Measurements from ENCODE around the gene NLGN1.

DNA sequence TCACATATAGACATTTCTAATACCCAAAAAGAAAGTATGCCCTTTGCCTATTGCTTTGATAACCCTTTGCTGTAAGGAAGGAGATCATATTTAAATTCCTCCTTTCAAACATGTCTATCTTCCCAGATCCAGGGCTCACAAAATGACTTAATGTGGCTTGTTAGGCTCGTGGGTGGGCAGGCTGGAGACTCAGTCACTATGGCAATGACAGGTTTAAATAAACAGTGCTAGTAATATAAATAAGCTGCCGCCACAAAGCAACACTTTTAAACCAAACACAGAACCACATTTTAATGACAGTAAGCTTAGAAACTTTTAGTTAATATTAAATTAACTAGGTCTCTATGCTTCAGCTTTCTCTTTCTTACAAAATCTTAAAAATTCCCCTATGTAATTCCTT lies 845.6 kb downstream of the NLGN1 start:
- TF ChIP-seq POLR2A (IDR thresholded peaks at IDR 0.05) = no peak
- TF ChIP-seq, protein P1, sequence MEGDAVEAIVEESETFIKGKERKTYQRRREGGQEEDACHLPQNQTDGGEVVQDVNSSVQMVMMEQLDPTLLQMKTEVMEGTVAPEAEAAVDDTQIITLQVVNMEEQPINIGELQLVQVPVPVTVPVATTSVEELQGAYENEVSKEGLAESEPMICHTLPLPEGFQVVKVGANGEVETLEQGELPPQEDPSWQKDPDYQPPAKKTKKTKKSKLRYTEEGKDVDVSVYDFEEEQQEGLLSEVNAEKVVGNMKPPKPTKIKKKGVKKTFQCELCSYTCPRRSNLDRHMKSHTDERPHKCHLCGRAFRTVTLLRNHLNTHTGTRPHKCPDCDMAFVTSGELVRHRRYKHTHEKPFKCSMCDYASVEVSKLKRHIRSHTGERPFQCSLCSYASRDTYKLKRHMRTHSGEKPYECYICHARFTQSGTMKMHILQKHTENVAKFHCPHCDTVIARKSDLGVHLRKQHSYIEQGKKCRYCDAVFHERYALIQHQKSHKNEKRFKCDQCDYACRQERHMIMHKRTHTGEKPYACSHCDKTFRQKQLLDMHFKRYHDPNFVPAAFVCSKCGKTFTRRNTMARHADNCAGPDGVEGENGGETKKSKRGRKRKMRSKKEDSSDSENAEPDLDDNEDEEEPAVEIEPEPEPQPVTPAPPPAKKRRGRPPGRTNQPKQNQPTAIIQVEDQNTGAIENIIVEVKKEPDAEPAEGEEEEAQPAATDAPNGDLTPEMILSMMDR (IDR thresholded peaks at IDR 0.05) = no peak

Measured in heart left ventricle (tissue), 13 donors.